ENCODE results near the gene IGF2BP1.

DNA sequence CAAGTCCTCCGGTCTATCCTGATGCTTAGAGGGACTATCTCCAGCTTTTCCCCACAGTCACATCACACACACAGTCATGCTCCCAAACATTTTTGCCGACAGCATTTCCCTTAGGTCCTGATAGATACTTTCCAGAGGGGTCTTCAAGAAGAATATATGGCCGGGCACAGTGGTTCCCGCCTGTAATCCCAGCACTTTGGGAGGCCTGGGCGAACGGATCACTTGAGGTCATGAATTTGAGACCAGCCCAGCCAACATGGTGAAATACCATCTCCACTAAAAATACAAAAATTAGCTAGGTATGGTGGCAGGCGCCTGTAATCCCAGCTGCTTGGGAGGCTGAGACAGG is 24.5 kb upstream of the IGF2BP1 start:
- TF ChIP-seq POLR2AphosphoS5 (IDR thresholded peaks at IDR 0.05) (no peak), EZH2 (IDR thresholded peaks at IDR 0.05; ENCODE audit: borderline replicate concordance, insufficient read depth, low read length, poor library complexity, severe bottlenecking) (no peak), RAD21 (conservative IDR thresholded peaks at IDR 0.05) (no peak), TAF1 (IDR thresholded peaks at IDR 0.05; ENCODE audit: low read depth) (no peak)
- TF ChIP-seq, protein P1, sequence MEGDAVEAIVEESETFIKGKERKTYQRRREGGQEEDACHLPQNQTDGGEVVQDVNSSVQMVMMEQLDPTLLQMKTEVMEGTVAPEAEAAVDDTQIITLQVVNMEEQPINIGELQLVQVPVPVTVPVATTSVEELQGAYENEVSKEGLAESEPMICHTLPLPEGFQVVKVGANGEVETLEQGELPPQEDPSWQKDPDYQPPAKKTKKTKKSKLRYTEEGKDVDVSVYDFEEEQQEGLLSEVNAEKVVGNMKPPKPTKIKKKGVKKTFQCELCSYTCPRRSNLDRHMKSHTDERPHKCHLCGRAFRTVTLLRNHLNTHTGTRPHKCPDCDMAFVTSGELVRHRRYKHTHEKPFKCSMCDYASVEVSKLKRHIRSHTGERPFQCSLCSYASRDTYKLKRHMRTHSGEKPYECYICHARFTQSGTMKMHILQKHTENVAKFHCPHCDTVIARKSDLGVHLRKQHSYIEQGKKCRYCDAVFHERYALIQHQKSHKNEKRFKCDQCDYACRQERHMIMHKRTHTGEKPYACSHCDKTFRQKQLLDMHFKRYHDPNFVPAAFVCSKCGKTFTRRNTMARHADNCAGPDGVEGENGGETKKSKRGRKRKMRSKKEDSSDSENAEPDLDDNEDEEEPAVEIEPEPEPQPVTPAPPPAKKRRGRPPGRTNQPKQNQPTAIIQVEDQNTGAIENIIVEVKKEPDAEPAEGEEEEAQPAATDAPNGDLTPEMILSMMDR (IDR thresholded peaks at IDR 0.05; ENCODE audit: poor library complexity, severe bottlenecking), result no peak

All from neural cell (in vitro differentiated cells).